Measurements from ENCODE around the gene EIF4A2. TPM values are rescaled to one million over a fixed set of nuclear protein-coding genes. Genes with fewer than 3 reads are reported as not detected.

EIF4A2 gene
- total RNA-seq, 4 donors from 2014 or later: 146 to 550 (median 353) TPM

DNA sequence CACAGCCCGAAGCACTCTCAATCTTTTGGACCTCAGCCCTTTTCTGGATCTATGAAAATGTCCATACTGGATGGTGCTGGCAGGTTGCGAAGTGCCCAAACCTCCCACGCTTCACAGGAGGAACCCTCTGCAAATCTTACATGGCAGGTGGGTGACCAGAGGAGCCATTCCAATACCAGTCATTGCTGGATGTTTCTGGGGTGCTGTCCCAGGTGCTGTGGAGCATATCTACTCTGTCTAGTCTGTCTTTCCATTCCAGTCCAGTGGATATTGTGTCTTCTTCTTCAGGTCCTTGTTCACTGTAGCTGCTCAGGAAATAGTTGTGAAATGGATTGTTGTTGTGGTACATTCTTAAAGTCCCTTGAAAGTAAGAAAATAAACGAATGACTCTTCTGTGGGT is 48.4 kb downstream of the EIF4A2 start:
- DNase-seq: no peak
- H3K4me1 ChIP-seq: peaks cover 0 to 14% (median 6%) of the 10 kb centered on the region in 4 donors
- 64 to 76% methylated on average over 2 to 4 of the region's 4 CpGs for WGBS, 2 donors (ENCODE audit: low coverage in 1 of 2)
- H3K27me3 ChIP-seq: peaks cover 64% of the 10 kb centered on the region
- H3K9me3 ChIP-seq: no peaks in the 10 kb centered on the region
- H3K4me3 ChIP-seq: no peak overlapping the region
- intact Hi-C loops (cut with DNase I; ENCODE audit: low total_unique reads) (no loop called here), in situ Hi-C loops (cut with MboI; ENCODE audit: low pct_ligation_motif_present in 1 of 4, low pct_unique_long_range_greater_than_20kb in 1 of 4, low sequenced_read_pairs in 3 of 4) (loop anchor here in 1 of 4 donors (25.0 kb wide), 1 partner anchor 331 kb away; no protein-coding TSS in a partner anchor)
- no peak overlapping the region for H3K27ac ChIP-seq
- no peaks in the 10 kb centered on the region for H3K36me3 ChIP-seq
- TF ChIP-seq, protein P1, sequence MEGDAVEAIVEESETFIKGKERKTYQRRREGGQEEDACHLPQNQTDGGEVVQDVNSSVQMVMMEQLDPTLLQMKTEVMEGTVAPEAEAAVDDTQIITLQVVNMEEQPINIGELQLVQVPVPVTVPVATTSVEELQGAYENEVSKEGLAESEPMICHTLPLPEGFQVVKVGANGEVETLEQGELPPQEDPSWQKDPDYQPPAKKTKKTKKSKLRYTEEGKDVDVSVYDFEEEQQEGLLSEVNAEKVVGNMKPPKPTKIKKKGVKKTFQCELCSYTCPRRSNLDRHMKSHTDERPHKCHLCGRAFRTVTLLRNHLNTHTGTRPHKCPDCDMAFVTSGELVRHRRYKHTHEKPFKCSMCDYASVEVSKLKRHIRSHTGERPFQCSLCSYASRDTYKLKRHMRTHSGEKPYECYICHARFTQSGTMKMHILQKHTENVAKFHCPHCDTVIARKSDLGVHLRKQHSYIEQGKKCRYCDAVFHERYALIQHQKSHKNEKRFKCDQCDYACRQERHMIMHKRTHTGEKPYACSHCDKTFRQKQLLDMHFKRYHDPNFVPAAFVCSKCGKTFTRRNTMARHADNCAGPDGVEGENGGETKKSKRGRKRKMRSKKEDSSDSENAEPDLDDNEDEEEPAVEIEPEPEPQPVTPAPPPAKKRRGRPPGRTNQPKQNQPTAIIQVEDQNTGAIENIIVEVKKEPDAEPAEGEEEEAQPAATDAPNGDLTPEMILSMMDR (IDR thresholded peaks at IDR 0.05): no peak
- TF ChIP-seq EP300 (IDR thresholded peaks at IDR 0.05; ENCODE audit: low read depth) (no peak), POLR2AphosphoS5 (IDR thresholded peaks at IDR 0.05) (no peak), POLR2A (IDR thresholded peaks at IDR 0.05) (no peak)

DNA sequence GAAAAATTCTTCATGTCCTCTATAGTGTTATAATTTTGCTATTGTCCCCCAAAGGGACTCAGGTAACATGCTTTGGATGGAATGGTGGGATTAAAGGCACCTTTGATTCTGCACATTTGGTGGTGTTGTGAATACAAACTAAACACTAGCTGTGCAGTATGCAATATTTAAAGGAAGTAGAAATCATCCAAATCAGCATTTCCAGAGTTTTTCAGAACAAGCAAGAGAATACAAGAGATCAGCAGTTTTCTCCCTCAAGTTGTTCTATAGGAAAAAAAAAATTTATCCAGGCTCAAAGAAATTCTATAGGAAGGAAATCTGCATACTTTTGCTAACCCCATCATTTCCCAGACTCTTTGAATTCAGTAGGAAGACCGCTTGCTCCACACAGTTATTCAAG is 48.9 kb downstream of the EIF4A2 start:
- in situ Hi-C loops (cut with MboI; ENCODE audit: low pct_ligation_motif_present in 1 of 4, low pct_unique_long_range_greater_than_20kb in 1 of 4, low sequenced_read_pairs in 3 of 4) (loop anchor here in 1 of 4 donors (25.0 kb wide), 1 partner anchor 330 kb away; no protein-coding TSS in a partner anchor), intact Hi-C loops (cut with DNase I; ENCODE audit: low total_unique reads) (no loop called here)
- Histone ChIP-seq H3K27me3 (peaks cover 63% of the 10 kb centered on the region), H3K9me3 (no peaks in the 10 kb centered on the region), H3K4me1 (peaks cover 0 to 12% (median 5%) of the 10 kb centered on the region in 4 donors), H3K4me3 (no peak overlapping the region), H3K36me3 (no peaks in the 10 kb centered on the region), H3K27ac (no peak overlapping the region)
- no peak for DNase-seq
- TF ChIP-seq POLR2AphosphoS5 (IDR thresholded peaks at IDR 0.05) (no peak), EP300 (IDR thresholded peaks at IDR 0.05; ENCODE audit: low read depth) (no peak)
- WGBS, 2 donors (ENCODE audit: low coverage in 1 of 2): 93% methylated on average over 1 of the region's 1 CpG; no CpG with 5 or more reads in 1 of the 2 donors

Small RNAs within 50 kb of the gene (small RNA-seq; reads per million reads assigned to genes)
- gene RF00092: 0 reads per million in 4 donors
- gene RNU6-1105P: 0 reads per million in 4 donors
- 0 reads per million in 4 donors for gene SNORA4
- gene SNORA63: 0 reads per million in 4 donors
- 0 reads per million in 4 donors for gene SNORA81
- 0 reads per million in 4 donors for gene SNORD2

Other genes with a start within 250 kb of the EIF4A2 start
- 10 to 100 TPM in 1 of 4 donors, 1 to 10 TPM in 2, not detected in 1; 2.2 to 60.7 (median 4.4) TPM for gene CRYGS, start 239.2 kb upstream of the EIF4A2 start, total RNA-seq
- 10 to 100 TPM in 3 of 4 donors, 1 to 10 TPM in 1; 7.1 to 15.4 (median 13.9) TPM for gene TBCCD1, start 216.2 kb upstream of the EIF4A2 start, total RNA-seq
- gene DNAJB11, start 212.9 kb upstream of the EIF4A2 start, total RNA-seq: 10 to 100 TPM; 15.7 to 50.0 (median 29.4) TPM
- gene AHSG, start 170.5 kb upstream of the EIF4A2 start, total RNA-seq: not detected
- gene FETUB, start 143.2 kb upstream of the EIF4A2 start, total RNA-seq: not detected
- not detected for gene HRG, start 117.6 kb upstream of the EIF4A2 start, total RNA-seq
- 1 to 10 TPM in 2 of 4 donors, not detected in 2; 1.6 to 2.0 TPM for gene KNG1, start 66.2 kb upstream of the EIF4A2 start, total RNA-seq
- 100 to 1,000 TPM in 1 of 4 donors, 10 to 100 TPM in 1, 1 to 10 TPM in 1, not detected in 1; 7.2 to 226 (median 10.5) TPM for gene RFC4, start 22.9 kb downstream of the EIF4A2 start, total RNA-seq
- gene ADIPOQ, start 59.1 kb downstream of the EIF4A2 start, total RNA-seq: 10 to 100 TPM in 1 of 4 donors, 1 to 10 TPM in 2, not detected in 1; 4.6 to 11.7 (median 7.5) TPM
- 10 to 100 TPM; 22.4 to 50.5 (median 31.2) TPM for gene ST6GAL1, start 146.9 kb downstream of the EIF4A2 start, total RNA-seq